NCI-H2081 treated with DMSO at 0.1 percent for 48 hours (cell line): ENCODE results near the gene PFKP.

Experiments used
- DNase-seq: peaks from one replicate; lab custom pipeline; 2025; lab: John Stamatoyannopoulos, UW

PFKP gene

DNA sequence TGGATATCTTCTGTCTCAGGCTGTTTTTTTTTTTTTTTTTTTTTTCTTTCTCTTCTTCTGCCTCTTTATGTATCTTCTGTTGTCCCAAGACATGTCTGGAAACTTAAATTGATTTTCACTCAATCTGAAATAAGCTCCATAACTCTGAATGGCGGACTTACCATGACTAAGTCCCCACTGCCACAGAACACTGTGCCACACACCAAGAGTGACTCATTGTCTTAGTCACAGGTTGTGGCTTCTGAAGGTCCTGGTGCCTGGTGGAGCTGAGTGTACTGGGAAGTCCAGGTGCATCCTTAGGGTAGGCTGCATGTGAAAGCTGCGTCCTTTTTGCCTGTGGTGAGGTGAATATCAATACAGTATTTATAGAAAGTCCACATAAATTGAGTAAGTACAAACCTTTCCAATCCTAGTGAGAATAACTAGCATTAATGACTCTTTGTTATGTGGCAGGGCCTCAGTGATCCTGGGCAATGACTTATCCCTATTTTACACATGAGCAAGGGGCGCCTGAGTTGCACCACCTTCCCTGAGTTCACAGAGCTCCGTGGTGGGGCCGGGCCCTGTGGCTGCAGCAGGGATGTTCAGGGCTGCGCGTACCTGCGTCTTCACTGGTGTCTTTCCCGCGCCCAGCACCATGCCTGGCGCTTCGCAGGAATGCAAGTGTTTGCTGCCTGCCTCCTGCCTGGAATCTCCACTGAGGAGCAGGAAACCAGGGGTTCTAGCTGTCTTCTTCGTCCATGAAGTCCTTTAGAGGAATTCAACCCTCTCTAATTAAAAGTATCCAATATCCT lies 4.3 kb downstream of the PFKP start:
- DNase-seq = no peak

DNA sequence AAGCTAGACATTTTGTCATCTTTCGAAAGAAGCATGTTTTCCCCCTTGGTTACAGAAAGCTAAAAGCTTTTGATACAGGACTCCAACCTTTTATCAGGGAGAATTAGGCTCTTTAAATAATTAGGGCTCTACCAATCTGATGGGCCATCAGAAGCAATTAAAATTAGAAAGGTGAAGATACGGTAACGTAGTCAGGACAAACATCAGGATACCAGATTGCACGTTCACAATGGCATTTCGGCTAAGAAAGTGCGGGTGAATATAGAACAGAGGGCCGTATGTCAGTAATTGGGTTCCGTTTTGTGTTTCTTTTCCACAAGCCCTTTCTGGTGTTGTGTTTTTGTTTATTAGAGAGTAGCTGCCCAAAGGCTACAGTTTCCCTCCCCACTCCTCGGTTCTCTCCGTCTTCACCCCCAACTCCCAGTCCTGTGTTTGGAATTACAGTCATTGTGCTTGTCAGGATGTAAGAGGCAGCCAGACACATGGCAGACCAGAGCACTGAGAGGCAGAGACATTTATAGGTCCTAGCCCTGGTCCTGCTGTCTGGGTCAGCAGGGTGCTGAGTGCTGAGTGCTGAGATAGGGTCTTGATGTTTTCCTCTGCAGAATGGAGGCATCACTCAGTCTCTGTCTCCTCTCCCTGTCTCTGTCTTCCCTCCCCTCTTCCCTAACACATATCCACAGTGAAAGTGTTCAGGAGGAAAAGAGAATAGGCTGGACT lies 5.5 kb downstream of the PFKP start:
- DNase-seq = no peak

DNA sequence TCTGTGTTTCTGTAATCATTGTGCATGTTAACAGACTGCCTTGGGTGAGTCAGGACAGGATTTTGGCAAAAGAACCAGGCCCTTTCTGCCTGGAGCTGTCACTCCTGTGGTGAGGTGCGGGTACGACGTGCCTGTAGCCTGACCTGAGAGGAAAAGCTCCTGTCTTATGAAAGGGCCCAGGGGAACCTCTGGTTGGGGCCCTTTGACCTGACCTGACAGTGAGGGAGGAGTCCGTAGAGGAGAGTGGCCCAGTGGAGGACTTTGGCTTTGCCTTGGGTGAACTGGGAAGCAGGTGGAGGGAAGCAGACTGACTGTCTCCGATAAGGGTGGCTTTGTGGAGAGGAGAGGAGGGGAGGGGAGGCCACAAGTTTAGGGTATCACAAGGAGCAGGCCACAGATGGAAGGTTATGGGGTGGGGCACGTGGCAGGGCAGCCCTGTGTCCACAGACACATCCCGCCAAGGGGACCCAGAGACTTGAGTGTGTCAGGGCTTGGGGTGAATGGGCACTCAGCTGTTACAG lies 6.9 kb downstream of the PFKP start:
- DNase-seq = no peak

DNA sequence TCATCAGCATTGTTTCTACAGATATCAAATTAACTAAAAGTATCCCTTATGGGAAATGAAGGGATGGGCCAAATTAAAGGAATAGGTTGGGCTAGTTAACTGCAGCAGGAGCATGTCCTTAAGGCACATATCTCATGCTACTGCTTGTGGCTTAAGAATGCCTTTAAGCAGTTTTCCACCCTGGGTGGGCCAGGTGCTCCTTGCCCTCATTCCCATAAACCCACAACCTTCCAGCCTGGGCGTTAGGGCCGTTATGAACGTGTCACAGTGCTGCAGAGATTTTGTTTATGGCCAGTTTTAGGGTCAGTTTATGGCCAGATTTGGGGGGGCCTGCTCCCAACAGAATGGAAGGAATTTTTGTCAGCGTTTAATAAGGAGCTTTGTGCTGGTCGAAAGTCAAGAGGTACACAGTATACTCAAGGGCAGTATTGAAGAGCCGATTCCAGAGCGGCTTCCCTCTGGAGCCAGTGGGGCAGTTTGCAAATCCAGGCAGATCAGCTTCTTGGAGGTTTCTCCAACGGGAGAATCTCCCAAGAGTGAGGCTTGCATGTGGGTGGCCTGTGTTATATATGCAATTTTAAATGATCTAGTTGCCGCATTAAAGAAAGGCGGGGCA lies 7.7 kb downstream of the PFKP start:
- no peak for DNase-seq

DNA sequence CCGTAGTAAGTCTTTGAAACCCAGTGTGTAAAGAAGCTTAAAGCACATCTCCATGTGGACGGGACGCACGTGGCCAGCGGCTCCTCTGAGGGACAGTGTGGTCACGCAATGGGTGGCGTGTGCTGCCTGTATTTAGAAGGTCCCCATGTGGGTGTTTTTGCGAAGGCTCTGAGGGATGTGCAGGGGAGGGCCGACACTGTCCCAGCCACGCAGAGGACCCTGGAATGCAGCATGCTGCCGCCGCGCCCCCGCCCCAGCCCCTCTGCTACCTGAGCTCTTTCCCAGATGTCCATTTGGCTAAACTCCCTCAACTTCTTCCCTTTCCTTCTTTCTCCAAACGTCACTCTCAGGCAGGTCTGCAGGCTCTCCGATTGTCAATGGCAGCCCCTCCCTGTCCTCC lies 8.8 kb downstream of the PFKP start:
- no peak for DNase-seq

DNA sequence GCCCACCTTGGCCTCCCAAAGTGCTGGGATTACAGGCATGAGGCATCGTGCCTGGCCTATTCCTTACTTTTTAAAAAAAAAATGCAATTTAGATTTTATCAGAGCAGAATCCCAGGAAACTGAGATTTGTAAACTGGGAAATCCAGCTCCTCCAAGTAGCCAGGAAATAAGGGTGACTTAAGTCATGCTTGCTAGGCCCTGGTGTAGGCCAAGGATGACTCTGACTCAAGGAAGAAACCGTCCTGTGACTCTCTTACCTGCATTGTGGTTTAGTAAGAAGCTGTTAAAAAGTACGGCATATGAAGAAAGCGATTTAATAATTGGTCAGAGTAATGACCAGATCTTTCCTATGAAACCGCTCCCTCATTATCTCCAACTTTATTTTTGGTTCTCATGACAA lies 10.2 kb downstream of the PFKP start:
- DNase-seq = no peak

- peak; percentile 22 for DNase-seq
Observed at GRCh38 chr10:3077940-3078630, 10.7 kb downstream of the PFKP start.

DNA sequence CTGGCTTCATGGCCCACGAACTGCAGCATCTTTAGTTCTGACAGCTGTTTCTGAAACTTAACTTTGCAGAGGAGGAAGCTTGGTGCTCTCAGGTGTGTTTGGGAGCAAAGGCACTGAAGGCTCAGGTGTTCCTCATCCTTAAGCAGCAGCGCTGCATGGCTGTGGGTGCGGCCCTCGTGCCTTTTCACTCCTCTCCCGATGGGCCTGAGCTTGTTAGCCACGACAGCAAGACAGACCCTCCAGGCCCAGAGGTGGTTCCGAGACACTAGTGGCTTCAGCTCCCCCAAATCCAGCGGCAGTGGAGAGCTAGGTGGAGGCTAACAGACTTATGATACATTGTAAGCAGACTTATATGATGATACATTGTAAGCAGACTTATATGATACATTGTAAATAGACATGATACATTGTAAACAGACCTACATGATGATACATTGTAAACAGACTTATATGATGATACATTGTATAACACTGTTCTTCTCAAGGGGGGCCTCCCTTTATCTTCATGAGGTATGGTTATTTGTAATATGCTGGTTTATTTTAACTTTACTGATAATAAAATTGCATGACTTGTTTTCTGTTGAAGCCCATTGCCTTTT lies 14.1 kb downstream of the PFKP start:
- no peak for DNase-seq

DNA sequence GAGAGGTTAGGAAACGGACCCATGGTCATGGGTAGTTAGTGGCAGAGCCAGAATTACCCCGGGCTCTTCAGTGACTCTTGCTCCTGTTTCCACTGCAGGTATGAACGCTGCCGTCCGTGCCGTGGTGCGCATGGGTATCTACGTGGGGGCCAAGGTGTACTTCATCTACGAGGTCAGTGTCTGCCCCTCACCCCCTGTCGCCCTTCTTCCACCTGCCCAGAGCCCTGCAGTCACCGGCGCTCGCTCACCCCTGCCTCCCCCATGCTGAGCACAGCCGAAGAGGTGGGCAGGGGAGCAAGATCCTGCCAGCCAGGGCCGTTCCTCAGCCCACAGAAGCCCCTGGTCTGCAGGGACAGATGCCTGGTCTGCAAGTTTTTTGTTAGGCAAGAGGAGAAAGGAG lies 14.9 kb downstream of the PFKP start:
- DNase-seq = no peak

DNA sequence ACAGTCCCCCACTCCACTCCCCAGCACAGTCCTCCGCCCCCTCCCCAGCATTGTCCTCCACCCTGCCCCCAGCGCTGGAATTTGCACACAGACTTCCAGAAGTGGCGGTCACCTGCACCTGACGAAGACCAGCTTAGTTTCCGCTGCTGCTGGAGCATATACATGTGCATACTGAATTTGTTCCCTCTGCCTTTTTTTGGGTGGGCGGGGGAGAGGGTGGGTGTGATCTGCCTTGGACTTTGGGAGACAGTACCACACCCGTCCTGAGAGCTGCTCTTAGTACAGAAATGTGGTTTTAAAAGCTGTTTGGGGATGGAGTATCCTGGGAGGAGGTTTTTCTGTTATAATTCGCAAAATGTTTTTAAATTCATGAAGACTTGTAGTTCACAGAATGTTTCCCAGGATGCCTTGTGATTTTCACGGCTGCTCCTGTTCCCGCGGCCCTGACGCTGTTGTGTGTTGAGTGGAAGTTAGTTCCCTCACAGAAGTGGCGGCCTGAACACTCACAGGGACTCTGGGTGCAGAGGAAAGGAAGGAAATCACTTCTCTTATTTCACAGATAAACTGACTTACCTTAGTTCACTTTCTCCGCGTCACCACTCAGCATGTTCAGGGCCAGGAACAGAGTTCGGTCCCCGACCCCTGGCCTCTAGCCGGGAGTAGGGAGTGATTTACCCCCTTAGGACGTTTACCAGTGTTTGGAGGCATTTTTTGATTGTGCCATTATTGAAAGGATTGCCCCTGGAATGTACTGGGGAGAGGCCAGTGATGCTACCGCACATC lies 18.6 kb downstream of the PFKP start:
- no peak for DNase-seq

- no peak for DNase-seq
Observed at GRCh38 chr10:3090388-3090787, 23.0 kb downstream of the PFKP start.

DNA sequence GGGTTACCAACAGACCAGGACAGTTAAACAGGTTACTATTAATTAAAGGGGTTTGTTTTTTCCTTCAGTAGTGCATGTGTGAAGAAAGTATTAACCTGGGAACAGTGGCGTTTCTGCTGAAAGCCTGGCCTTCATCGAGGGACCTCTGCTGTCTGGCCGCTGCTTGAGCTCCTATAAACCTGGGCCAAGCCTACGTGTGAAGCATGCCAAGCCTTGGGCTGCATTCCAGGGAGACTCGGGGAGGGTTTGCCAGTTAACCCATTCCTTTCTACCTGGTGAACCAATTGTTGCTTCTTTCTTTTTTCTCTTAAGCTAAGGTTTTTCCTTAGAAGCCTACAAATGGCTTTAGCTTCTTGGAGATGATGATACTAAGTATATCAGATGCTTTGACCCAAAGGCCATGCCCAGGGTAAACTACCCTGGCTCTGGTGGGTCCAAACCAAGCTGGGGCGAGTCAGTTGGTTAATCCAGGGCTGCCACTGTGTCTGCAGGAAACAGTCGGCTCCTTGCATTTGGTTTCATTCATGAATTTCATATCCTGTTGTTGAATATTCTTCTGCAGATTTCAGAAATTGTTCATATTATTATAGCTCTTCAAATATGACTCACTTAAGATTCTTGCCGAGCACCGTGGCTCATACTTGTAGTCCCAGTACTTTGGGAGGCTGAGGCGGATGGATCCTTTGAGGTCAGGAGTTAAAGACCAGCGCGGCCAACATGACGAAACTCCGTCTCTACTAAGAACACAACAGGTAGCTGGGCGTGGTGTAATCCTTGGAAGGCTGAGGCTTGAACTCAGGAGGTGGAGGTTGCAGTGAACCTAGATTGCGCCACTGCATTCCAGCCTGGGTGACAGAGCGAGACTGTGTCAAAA lies 23.8 kb downstream of the PFKP start:
- no peak for DNase-seq

DNA sequence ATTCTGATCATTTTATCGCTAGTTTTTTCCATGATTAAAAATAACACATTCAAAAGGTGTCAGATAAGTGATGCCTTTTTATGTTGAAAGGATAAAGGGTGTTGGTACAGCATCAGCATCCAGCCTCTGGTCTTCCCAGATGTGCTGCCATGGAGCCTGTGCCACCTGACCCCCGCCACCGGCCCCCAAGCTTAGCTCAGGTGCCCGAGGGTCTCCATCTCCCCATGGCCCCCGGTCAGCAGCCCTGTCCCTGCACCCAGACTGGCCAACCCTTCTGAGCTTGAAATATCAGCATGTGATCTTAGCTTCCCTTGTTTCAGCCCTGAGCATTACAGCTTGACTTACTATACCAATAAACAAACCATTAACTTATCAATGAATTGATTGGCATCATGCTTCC lies 24.6 kb downstream of the PFKP start:
- DNase-seq = no peak

DNA sequence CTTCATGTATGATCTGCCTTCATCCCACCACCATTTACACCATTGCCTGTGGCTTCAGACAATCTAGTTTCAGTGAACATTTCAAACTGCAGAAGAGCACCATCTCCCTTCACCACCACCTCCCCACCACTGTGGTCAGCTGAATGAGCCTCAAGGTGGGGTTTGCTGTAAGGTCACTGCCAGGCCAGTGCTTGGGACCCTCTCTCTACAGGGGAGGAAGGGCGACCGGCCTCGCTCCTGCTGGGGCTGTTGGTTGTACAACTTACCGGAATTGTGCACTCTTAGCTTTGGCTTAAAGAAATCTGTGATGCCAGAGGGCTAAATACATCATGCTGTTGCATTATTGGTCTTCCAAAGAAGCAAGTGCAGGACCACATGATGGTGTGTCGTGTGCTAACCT lies 26.6 kb downstream of the PFKP start:
- no peak for DNase-seq

DNA sequence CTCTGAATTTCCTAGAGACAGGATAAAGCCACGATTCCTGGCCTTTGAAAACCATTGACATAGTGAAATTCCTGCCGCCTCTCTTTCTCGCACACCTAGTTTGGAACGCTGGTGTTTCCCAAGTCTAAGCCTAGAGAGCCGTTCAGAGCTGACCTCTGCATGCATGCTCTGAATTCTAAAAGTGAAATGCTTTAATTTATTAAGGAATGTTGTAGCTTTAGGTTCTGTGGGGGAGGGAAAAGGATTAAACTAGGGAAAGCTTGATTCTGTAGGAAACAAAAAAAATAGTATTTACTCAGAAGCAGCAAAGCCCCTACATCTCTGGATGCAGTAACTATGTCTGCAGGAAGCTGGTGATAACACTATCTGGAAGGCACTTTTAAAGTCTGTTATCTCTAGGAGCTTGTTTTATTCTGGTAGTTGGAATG lies 27.3 kb downstream of the PFKP start:
- DNase-seq = no peak

DNA sequence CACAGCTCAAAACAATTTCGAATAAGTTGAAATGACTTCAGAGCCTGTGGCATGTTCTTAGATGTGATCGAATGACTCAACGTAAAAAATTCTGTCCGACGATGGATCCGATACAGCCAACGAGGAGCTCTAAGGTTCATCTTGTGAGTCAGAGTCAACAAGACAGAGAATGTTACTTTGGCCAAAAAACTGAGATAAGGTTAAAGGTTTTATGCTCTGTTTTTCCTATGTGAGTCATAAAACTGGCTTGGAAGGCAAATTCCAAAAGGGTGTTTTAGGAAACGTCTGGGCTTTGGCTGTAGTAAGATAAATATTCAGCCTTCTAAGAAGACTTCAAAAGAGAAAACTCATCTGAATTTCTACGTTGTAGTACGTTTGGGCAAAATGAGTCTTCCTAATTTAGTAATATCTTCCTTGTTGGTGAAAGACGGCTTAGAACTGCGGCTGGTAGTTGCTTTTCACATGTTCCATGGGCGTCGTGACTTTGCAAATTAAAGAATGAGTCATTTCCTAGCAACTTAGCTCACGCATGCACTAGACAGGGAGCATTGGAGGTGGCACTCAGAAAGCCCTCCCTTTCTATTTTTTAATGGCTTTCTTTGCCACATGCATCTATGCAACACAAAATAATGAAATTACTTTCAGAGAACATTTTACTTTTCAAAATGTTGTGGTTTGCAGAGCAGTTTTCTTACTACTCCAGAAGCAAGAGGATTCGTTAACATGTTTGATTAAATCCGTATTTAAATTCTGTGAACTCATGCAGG lies 28.2 kb downstream of the PFKP start:
- no peak for DNase-seq

DNA sequence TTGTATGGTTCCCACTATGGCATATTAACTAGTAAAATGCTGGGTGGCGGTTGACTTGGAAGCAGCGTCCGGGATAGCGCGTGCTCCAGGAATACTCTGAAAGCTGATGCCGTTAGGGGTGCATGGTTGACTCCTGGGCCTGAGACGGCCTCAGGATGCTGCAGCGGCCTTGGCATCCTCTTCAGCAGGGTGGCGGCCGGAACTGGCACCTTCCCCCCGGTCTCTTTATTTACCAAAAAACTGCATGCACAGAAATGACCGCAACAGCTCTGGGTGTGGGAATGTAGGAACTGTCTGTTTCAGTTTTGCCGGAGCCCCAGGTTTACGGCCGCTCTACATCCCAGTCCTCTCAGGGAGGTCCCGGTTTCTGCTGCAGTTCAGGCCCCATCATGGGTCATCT lies 28.8 kb downstream of the PFKP start:
- DNase-seq = no peak

DNA sequence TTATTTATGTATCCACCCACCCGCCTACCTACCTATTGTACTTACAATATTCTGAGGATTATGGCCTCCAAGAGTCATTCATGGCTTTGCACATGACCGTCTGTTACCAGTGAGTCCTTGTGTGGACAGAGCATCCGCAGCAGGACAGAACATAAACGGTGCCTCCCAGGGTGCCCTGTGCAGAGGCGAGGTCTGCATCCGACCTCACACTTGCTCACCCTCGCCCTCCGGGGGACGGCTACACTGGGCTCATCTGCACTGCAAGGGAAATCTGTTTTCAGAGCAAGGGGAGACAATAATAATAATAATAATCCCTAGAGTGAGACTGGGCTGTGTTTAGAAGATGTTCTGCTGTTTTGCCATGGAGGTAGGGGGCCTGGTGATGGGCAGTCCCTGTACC lies 29.8 kb downstream of the PFKP start:
- no peak for DNase-seq

DNA sequence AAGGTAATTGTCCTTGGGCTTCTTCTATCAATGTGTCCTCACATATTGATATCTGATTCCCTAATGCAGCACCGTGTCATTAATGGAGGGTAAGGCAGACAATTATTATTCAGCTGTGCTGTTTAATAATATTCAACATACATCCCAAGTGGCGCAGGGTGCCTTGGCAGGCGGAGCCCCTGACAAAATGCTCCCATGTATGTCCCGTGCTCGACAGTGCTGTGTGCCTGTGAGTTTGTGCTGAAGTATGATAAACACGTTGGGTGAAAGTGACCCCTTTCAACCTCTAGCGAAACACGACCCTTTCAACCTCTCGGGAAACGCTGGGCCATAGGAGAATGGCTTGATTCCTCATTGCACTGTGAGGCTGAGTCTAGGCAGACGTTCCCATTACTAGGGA lies 31.3 kb downstream of the PFKP start:
- no peak for DNase-seq
